Measurements from ENCODE around the gene SEMA7A.
"Not testable (repeated sequence)": the region's sequence is repeated elsewhere in the genome, so short reads cannot be mapped to it uniquely, and the experiment has no call there.

The SEMA7A gene

GRCh38 chr15:74369084-74369745 is 64.5 kb downstream of the SEMA7A start:
- no peak for DNase-seq

- no peak for DNase-seq
Observed at GRCh38 chr15:74368121-74368520, 65.6 kb downstream of the SEMA7A start.

GRCh38 chr15:74367296-74367854 is 66.4 kb downstream of the SEMA7A start, which contains the start of gene CYP11A1:
CYP11A1 (minus strand) TSS chr15:74367646; CDS start chr15:74367585, 61 bp downstream.
- no peak for DNase-seq

DNA sequence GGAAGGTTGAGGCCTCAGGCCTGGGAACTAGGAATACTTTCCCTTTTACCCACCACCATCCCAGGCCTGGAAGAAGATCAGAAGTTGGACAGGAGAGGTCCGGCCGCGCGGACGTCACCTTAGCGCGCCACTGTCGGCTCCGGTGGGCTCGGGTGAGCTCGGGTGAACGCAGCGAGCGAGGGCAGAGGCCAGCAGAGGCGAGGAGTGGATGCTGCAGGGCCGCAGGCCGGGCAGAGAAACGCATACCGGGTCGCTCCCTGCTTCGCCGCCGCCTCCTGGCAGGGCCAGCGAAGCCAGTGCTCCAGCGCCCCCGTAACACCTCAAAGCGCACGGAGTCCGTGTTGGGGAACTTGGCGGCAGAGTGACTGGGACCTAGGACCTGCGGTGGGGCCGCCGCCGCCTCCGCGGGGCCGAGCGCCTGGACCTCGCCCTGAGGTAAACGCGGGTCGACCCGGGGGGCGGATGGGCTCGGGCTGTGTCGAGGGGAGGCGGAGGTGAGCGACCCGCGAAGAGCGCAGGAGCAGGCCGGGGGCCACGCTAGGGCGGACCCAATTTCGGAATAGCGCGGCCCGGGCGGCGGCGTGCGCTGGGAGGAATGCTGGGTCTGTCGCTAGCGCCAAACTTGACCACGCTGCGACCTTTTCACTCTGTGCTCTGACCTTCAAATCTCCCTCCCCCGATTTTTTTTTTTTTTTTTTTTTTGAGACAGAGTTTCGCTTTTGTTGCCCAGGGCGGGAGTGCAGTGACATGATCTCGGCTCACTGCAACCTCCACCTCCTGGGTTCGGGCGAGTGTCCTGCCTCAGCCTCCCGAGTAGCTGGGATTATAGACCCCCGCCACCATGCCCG is 67.9 kb downstream of the SEMA7A start:
- DNase-seq, result no peak

GRCh38 chr15:74364936-74365597 is 68.7 kb downstream of the SEMA7A start:
- DNase-seq, result no peak

GRCh38 chr15:74362482-74362881 is 71.3 kb downstream of the SEMA7A start:
- no peak for DNase-seq

DNA sequence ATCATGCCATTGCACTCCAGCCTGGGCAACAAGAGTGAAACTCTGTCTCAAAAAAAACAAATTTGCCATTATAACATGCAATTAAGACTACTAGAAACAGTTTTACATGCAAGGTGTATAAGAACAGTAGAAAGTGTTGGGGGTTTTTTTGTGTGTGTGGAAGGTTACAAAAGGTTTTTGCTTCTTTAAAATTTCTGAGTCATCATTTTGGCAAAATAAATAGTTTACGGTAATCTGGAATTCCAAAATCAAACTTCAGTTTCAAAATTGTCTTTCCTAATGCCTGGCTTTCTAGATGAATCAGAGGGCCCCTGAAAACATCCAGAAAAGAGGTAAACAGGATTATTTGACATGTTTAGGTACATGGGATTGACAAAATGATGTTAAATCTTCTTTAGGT is 72.9 kb downstream of the SEMA7A start:
- DNase-seq, result not testable (repeated sequence)

DNA sequence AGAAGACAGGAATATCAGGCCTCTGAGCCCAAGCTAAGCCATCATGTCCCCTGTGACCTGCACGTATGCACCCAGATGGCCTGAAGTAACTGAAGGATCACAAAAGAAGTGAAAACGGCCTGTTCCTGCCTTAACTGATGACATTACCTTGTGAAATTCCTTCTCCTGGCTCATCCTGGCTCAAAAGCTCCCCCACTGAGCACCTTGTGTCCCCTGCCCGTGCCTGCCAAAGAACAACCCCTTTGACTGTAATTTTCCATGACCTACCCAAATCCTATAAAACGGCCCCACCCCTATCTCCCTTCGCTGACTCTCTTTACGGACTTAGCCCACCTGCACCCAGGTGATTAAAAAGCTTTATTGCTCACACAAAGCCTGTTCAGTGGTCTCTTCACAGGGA is 74.4 kb downstream of the SEMA7A start:
- DNase-seq, result not testable (repeated sequence)

All from stimulated activated CD4-positive, alpha-beta T cell treated with anti-CD3 and anti-CD28 coated beads, Interleukin-4, amount 100 ng/mL, for 1 hour (primary cell).